Stimulated activated CD8-positive, alpha-beta memory T cell treated with anti-CD3 and anti-CD28 coated beads, Interleukin-7, amount 100 ng/mL, for 1 hour (primary cell): ENCODE data around the gene IGSF6.

Experiments
- DNase-seq, 2 donors: peaks; one replicate each; pipeline ENCODE4 v3.0.0-alpha.2; 2020; ENCODE audit warnings: low read depth in 2 of 2

The IGSF6 gene

DNA sequence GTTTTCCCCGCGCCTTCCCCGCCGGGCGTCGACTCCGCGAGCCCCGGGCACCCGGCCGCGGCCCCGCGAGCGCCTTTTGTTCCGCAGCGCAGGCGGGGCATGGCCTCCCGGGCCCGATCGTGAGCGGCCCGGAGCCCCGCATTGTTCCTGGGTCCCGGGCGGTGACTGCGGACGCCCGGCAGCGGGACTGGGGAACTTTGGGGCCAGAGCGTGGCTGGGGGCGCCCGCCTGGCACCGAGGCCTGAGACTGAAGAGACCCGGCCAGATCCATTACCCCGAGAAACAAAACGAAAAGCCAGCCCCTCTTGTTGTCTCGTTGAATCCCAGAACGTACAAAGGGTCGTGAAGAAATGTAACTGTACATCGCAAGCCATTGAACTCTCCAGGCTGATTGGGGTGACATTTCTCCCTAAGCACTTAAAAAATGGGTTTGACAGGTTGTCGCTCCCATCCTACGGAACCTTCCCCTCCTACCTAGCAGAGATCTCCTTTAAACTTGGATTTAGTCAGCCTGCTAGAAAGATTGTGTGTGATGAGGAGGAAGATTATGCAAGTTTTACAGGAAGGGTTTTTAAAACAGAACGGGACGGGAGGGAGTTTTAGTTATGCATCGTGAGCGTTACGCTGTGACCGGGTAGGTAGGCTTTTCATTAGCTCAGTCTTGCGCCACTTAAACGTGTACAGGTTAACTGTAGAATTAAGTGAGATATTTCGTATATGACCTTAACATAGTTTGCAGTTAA lies 52.2 kb downstream of the IGSF6 start:
- no peak for DNase-seq

DNA sequence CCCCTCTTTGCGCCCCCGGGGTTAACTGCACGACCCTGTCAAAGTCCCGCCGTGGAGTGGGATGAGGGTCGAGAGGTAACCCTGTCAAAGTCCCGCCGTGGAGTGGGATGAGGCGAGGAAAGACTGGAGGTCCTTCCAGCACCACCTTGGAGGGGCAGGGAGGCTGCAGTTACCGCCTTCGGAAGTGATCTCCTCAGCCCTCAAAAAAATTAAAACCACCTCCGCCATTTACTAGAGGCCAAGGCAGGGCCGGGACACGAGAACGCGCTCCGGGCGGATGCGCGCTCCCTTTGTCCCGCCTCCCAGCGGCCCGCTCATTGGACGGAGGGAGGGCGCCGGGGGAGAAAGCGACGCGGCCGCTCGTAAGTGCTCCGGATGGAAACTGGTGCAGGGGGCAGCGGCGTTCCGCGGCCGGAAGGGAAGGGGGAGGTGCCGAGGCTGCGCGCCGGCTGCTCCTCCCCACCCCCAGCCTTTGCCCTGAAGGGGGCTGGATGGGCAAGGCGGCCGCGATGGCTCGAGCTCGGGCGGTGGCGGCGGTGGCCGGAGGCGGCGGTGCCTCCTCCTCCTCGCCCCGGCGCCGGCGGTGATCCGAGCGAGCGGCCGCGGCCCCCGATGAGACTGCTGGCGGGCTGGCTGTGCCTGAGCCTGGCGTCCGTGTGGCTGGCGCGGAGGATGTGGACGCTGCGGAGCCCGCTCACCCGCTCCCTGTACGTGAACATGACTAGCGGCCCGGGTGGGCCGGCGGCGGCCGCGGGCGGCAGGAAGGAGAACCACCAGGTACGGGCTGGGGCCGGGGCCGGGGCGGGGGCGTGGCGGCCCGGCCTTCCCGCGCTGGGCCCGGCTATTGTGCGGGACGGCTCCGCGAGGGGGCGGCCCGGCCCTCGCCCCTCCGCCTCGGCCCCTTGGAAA lies 53.0 kb downstream of the IGSF6 start, which contains the start of gene METTL9:
Gene METTL9 (plus strand): TSS at position 456 of the 909 bp plus-strand sequence. CDS start 157 bp downstream, at position 613.
- DNase-seq: peak; percentile 85 to 90

DNA sequence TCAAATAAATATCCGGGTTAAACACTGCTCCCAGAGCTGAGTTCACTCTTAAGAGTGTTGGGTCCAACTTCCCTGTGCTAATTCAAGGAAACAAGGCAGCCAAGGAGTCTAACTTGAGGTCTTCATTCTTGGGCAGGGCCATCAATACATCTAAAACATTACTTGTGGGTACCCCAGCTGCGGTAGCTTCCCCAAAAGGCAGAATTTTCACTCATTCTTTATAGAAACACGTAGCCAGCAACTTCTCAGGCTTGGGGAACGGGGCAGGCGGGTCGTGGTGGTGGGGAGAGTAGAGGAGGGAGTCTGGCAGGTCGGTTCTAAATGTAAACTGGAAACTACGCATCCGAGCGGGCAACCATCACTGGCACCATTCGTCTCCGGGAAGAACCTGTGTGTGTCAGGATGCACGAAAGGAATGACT lies 53.7 kb downstream of the IGSF6 start:
- DNase-seq: peak in 1 of 2 donors; percentile 5

DNA sequence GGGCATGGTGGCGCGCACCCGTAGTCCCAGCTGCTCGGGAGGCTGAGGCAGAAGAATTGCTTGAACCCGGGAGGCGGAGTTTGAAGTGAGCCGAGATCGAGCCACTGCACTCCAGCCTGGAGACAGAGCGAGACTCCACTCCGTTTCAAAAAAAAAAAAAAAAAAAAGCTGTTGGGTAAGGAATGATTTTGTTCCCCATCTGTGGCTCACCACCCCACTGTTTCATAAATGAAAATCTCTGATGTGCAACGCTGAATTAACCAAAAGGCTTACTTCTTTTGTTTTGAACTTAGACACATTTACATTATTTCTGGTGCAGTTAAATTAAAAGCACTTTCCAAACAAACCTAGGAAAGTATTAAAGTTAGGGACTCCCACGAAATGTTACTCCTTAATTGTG lies 54.2 kb downstream of the IGSF6 start:
- DNase-seq: no peak

DNA sequence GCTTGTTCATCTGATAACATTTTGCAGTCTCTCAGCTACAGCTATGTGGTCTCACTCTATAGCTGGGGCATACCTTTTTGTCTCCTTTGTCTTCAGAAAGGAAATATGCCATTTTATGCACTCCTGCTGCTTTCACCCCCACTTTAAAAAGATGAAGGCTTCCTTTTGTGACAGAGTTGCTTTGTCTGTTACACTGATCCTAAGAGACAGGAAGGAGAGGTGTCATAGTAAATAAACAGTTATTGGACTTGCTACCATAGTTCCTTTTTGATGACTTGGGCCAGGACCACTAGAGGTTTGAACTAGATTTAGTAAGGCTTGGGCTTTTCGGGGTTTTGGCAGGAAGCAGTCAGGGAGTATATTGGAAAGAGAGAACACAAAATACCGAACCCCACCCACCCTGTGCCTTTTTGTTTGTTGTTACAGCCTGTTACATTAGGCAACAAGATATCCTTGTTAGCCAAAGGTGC lies 54.8 kb downstream of the IGSF6 start:
- DNase-seq: no peak

DNA sequence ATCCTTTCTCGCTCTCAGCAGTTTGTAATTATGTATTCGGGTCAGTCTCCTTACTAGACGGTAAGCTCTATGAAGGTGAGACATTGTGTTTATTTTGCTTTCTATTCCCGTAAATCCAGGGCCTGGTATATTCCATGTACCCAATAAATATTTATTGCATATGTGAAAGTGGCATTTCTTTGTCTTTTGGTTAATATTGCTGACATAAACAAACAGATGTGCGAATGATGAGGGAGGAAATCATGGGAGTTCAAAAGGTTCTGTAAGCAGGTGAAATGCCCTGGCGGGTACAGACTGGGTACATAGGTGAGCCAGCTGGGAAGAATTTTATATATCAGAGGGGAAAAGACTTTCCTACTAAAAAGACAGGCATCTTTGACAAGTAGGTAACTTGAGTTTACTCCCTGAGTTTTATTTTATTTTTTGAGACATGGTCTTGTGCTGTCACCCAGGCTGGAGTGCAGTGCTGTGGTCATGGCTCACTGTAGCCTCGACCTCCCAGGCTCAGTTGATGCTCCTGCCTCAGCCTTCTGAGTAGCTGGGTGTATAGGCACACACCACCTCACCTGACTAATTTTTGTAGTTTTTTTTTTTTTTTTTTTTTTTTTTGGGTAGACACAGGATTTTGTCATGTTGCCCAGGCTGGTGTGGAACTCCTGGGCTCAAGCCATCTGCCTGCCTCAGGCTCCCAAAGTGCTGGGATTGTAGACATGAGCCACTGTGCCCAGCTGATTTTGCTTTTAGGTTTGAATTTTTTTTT lies 58.7 kb downstream of the IGSF6 start:
- no peak for DNase-seq

DNA sequence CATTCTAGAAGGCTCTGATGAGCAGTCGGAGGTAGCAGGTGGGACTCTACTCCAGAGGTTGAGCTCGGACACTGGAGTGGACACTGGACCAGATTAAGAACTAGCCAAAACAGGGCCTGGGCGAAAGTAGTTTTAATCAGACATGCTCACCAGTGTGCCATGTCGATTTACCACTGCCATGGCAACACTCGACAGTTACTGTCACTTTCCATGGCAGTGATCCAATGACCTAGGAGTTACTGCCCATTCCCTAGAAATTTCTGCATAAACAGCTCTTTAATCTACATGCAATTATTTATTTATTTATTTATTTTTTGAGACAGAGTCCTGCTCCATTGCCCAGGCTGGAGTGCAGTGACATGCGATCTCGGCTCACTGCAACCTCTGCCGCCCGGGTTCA lies 60.2 kb downstream of the IGSF6 start:
- no peak for DNase-seq

DNA sequence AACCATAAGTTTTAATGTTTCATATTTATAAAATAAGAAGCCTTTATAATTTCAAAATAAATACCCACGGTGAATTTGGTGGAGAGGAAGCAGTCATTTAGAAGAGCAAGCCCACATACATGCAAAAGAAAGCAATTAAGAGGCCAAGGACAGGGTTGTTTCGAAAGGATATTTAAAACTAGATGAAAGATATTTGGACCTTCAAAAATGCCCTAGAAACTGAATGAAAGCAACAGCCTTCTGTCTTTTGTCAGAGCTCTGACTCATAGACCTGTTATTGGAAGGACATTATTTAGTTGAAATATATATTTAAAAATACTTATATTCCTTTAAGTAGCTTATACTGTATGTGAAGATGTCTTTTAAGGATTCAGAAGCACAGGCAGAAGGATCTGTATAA lies 61.6 kb downstream of the IGSF6 start:
- DNase-seq: no peak

DNA sequence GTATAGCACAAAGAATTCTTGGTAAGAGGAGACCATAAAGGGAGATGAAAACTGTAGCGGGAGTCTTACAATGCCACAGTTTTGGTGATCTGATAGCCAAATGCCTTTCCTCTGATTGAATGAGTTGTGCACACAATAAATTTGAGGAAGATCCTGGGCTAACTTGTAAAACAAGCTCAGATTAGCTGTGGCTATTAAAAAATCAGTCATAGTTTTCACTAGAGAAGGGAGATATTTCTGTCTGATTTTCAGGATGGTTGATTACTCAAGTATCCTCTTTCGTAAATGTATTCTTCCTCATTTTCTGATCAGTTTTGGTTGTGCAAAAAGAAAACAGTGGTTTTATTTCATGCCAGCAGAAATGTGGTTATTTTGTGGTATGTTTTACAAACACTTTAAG lies 62.1 kb downstream of the IGSF6 start:
- no peak for DNase-seq

DNA sequence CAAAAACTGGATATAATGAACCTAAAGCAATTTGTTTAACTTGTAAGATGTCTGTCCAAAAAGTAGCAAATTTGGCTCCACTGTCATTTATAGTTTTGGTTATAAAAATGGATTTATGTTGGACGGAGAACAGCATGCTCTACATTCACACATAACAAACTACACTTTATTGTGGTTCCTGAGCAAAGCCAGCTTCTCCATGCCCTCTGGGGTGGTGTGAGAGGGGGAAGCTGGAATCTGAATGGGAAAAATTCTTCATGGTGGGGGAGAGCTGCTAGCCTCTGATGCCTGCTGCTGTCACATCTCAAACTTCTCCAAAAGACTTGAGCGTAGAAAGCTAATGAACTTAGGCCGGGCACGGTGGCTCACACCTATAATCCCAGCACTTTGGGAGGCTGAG lies 62.9 kb downstream of the IGSF6 start:
- DNase-seq: no peak
